ENCODE measurements around the gene ZC3H11A.

DNA sequence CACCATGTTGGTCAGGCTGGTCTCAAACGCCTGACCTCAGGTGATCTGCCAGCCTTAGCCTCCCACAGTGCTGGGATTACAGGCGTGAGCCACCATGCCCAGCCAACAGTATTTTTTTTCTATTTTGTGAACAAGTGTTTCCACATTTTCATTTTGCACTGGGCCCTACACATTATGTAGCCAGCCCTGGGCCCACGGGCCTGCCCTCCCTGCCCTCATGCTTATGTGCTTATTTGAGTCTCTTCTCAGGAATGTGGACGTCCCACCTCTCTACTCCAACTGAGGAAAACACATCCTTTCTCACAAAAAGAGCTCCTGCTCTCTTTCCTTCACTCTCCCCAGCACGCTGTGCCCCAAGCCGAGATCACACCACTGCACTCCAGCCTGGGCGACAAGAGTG is 13.5 kb upstream of the ZC3H11A start:
- TF ChIP-seq, protein P1, sequence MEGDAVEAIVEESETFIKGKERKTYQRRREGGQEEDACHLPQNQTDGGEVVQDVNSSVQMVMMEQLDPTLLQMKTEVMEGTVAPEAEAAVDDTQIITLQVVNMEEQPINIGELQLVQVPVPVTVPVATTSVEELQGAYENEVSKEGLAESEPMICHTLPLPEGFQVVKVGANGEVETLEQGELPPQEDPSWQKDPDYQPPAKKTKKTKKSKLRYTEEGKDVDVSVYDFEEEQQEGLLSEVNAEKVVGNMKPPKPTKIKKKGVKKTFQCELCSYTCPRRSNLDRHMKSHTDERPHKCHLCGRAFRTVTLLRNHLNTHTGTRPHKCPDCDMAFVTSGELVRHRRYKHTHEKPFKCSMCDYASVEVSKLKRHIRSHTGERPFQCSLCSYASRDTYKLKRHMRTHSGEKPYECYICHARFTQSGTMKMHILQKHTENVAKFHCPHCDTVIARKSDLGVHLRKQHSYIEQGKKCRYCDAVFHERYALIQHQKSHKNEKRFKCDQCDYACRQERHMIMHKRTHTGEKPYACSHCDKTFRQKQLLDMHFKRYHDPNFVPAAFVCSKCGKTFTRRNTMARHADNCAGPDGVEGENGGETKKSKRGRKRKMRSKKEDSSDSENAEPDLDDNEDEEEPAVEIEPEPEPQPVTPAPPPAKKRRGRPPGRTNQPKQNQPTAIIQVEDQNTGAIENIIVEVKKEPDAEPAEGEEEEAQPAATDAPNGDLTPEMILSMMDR (IDR thresholded peaks at IDR 0.05; ENCODE audit: insufficient read depth, low read length, poor library complexity, severe bottlenecking): no peak
- TF ChIP-seq EZH2phosphoT487 (conservative IDR thresholded peaks at IDR 0.05; ENCODE audit: low read length): no peak
